GM21576 (cell line): ENCODE measurements around the gene TSHZ1.
"Not testable (repeated sequence)": the region's sequence is repeated elsewhere in the genome, so short reads cannot be mapped to it uniquely, and the experiment has no call there.

ENCODE experiments used
- ATAC-seq: cut with Tn5 transposase; IDR thresholded peaks from one replicate; pipeline ENCODE4 v1.9.1; 2021; ENCODE audit warnings: mild to moderate bottlenecking, moderate library complexity; ENCODE audit not compliant: unreplicated experiment

Gene TSHZ1

GRCh38 chr18:75179819-75180600 lies 30.6 kb upstream of the TSHZ1 start:
- ATAC-seq: no peak

- no peak for ATAC-seq
These were observed 27.1 kb upstream of the TSHZ1 start for GRCh38 chr18:75183524-75183923.

DNA sequence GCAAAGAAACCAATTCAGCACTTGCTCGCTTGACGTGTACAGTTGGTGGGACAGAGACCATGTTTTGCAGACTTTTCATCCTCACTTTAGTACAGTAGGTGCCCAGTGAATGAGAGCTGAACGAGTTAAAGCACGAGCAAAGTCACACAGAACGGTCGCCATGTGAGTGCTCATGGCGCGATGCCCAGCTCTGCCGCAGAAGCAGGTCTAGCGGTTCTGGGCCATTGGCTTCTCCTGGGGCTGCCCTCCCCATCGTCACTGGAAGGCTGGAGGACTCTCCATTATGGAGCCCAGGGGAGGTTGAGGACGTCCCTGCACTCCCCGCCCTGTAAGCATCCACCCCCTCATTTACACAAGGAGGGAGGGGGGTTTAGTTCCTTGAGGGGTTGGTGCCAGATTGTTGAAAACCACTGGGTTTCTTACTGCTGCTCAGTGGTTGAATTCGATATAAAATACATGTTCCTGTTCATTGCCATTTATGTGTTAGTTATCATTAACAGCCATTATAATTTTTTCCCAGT lies 26.6 kb upstream of the TSHZ1 start:
- ATAC-seq: no peak

DNA sequence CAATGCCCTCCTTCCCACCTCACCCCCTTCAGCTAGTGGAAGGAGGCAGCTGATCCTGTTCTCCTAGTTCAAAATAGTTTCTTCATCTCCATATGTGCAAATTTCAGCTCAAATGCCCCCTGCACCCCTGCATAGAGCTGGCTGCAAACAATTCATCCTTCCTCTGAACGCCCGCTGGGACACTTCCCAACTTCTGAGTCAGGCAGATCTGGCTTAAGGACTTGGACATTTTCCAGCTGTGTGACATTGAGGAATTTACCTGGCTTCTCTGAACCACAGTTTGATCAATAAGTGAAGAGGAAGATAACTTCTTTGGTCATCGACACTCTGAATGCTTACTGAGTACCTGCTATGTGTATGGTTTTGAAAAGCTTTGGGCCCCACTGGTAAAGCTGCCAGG lies 25.1 kb upstream of the TSHZ1 start:
- no peak for ATAC-seq

DNA sequence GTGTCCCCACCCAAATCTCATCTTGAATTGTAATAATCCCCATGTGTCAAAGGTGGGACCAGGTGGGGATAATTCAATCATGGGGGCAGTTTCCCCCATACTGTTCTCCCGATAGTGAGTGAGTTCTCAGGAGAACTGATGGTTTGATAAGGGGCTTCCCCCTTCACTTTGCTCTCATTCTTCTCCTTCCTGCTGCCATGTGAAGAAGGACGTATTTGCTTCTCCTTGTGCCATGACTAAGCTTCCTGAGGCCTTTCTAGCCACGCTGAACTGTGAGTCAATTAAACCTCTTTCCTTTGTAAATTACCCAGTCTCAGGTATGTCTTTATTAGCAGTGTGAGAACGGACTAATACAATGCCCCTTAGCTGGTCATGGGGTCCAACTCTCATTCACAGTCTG lies 22.9 kb upstream of the TSHZ1 start:
- ATAC-seq: not testable (repeated sequence)

- ATAC-seq: no peak
These were observed 20.9 kb upstream of the TSHZ1 start for GRCh38 chr18:75189696-75190095.

DNA sequence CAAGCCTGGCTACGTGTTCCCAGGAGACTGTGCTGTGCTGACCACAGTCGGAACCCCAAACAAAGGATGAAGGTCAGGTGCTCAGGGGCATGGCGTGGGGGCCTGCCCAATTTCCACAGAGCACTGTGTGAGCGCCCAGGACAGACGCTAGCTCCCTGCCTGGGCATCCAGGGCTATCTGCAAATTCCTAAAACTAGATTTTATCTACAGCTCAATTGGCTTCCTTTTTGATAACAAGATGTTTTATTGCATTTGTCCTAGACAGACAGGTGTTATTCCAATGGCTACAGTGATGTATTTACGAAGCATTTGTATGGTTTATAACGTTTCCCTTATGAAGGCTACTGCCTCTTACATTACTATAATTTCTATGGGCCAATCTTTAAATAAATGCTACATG lies 17.7 kb upstream of the TSHZ1 start:
- no peak for ATAC-seq

GRCh38 chr18:75198036-75198435 lies 12.6 kb upstream of the TSHZ1 start:
- no peak for ATAC-seq

GRCh38 chr18:75199327-75199726 lies 11.3 kb upstream of the TSHZ1 start:
- ATAC-seq: no peak

DNA sequence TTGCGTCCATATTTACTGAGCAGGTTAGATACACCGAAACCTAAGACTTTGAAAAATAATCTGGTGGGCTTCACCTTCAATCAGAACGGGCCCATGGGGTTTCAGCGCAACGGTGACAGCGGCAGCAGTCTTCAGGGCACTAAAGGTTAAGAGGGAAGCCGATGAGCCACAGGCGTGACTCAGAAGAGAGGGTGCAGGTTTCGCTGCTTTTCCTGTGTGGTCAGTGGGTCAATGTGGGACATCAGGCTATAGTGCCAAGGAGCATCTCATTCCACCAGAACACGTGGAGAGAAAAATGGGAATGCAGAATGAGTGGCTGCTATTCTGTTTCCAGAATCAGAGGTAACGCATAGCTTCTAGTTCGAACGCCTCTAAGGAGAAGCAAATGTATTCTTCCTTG lies 10.5 kb upstream of the TSHZ1 start:
- ATAC-seq: no peak

DNA sequence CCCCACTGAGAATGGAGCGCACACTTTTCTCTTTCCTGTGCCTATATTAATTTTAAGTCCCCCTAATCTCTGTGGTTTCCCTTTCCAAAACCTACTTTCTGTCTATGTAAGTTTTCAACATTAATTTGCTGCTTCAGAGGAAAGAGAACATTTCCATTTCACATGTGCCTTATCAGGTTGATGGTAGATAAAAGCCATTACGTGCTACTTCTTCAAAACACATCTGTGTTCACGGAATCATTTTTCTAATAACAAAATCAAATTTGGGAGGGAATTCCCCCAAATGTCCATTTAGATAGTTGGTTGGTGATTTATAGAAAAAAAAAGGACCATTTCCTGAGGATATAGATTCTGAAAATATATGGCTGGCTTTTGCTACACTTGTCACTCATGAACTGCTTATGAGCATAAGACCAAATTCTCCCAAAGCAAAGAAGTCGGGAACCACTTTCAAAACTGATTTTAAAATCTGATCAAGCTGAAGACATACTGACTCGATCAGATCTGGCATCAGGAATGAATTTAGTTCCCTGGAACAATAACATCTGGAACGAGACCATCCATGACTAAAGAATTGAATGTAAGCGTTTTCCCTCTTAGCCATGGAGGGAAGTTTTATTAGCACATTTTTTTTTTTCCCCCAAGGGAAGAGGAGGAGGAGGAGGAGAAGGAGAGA lies 9.9 kb upstream of the TSHZ1 start:
- no peak for ATAC-seq

- ATAC-seq: no peak
These were observed 9.0 kb upstream of the TSHZ1 start for GRCh38 chr18:75201282-75202270.

DNA sequence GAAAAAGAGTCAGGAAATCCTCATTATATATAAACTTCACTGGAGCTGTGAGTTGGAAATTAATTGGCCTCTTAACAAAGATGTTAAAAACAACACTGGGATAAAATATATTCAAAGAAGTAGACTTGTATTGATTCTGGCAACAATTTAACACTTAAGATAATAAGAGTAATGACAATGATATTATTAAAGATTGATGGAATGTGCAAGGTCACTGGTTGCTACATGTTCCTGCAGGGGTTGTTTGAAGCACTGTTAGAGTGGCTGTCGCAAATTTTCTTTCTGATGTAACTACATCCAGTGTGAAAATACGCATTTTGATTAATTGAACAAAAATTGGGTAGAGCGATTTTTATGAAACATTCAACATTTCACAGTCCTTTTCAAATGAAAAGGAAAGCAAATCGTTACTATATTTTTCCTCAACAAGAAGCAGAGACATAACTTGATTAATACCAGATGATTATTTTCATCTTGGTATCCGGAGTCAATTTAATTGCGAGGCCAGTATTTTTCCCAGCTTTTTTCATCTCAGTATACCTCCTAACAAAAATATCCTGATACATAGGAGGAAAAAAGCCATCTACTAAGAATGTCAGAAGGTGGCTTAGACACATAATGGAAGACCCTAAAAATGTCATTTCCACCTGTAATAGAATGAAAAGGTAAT lies 7.8 kb upstream of the TSHZ1 start:
- no peak for ATAC-seq

DNA sequence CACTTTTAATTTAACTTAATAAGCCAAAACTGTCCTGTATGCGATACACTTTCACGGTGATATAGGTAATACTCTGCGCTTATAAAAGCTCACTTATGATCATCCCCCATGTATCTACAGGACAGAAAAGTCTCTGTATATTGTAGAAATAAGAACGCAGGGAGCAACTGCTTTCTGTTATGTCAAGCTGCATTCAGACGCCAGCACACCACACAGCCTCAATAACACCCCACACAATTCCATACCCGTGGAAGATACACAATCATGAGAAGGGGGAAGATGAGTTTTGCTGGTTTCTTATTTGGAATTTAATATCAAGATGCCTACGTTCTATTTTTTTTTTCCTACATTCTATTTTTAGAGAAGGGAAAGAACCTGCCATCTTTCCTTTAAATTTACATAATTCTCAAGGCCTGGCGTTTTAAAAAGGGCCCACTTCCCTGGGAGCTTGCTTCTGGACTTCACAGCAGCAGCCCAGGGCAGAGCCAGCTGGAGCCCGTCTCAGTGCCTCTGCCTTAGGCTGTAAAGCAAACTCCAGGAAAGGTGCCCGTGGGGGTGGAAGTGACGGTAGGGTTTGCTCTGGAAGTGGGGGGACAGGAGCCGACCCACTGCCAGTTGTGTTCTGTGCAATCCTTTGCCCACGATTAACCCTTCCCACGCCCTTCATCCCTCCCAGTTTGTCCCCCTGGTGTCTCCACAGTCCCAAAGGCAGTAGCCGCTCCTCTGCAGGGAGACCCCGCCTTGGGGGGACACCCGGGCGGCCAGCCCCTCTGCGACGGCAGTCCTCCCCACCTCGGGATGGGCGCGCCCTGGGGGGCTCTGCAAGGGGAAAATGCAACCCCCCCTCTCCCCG lies 7.0 kb upstream of the TSHZ1 start:
- ATAC-seq: no peak

DNA sequence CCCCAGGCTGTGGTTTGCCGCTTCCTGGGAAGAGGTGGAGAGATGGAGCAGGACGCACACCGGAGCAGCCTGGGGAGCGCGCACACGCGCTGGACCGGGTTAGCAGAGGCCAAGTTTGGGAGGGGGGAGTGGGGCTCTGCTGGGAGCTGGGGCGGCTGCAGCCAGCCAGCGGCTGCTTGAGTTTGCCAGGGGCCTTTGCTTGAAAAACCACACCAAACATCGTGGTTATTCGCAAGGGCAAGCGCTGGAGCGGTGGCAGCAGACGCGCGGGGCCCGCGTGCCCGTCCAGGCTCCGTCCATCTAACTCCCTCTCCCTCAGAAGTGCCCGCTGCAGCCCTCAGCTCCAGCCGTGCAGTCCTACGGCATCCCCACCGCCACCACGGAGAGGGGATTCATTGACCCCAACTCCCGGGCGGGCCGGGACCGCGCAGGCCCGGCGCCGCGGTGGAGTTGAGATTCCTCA lies 6.3 kb upstream of the TSHZ1 start:
- no peak for ATAC-seq

GRCh38 chr18:75204732-75205513 lies 5.7 kb upstream of the TSHZ1 start:
- ATAC-seq: no peak

- ATAC-seq: no peak
These were observed 5.0 kb upstream of the TSHZ1 start for GRCh38 chr18:75205514-75206132.
